GM19351 (cell line): Measurements from ENCODE around the gene ZBTB12.
"Not testable (repeated sequence)": the region's sequence is repeated elsewhere in the genome, so short reads cannot be mapped to it uniquely, and the experiment has no call there.

Experiments used
- ATAC-seq: cut with Tn5 transposase; IDR thresholded peaks from one replicate; pipeline ENCODE4 v1.9.1; 2021; ENCODE audit warnings: mild to moderate bottlenecking, moderate library complexity; ENCODE audit not compliant: unreplicated experiment

The ZBTB12 gene

GRCh38 chr6:31877125-31877650 is 24.7 kb downstream of the ZBTB12 start:
- no peak for ATAC-seq

GRCh38 chr6:31876357-31876756 is 25.5 kb downstream of the ZBTB12 start:
- no peak for ATAC-seq

- ATAC-seq, result no peak
Measured at GRCh38 chr6:31875877-31876276, 26.0 kb downstream of the ZBTB12 start.

- no peak for ATAC-seq
Measured at GRCh38 chr6:31874836-31875572, 26.9 kb downstream of the ZBTB12 start.

- ATAC-seq, result no peak
Measured at GRCh38 chr6:31874084-31874670, 27.7 kb downstream of the ZBTB12 start.

- no peak for ATAC-seq
Measured at GRCh38 chr6:31871046-31871659, 30.7 kb downstream of the ZBTB12 start.

GRCh38 chr6:31870385-31870921 is 31.4 kb downstream of the ZBTB12 start:
- no peak for ATAC-seq

- ATAC-seq, result no peak
Measured at GRCh38 chr6:31869343-31869742, 32.5 kb downstream of the ZBTB12 start.

GRCh38 chr6:31868658-31868971 is 33.3 kb downstream of the ZBTB12 start:
- not testable (repeated sequence) for ATAC-seq

GRCh38 chr6:31865205-31866118 is 36.4 kb downstream of the ZBTB12 start:
- no peak for ATAC-seq

- no peak for ATAC-seq
Measured at GRCh38 chr6:31864818-31865204, 37.1 kb downstream of the ZBTB12 start.

- ATAC-seq, result not testable (repeated sequence)
Measured at GRCh38 chr6:31864123-31864562, 37.7 kb downstream of the ZBTB12 start.

- peak; percentile 93 for ATAC-seq
Measured at GRCh38 chr6:31862344-31863235, 39.3 kb downstream of the ZBTB12 start, which contains the start of gene NEU1. Gene NEU1 (minus strand): TSS chr6:31862821. CDS start chr6:31862776, 45 bp downstream.

GRCh38 chr6:31861919-31862343 is 40.0 kb downstream of the ZBTB12 start:
- no peak for ATAC-seq

GRCh38 chr6:31861150-31861549 is 40.7 kb downstream of the ZBTB12 start:
- ATAC-seq, result no peak

GRCh38 chr6:31860349-31860748 is 41.5 kb downstream of the ZBTB12 start:
- ATAC-seq, result no peak

- ATAC-seq, result no peak
Measured at GRCh38 chr6:31859923-31860322, 42.0 kb downstream of the ZBTB12 start.

GRCh38 chr6:31858707-31859106 is 43.2 kb downstream of the ZBTB12 start:
- ATAC-seq, result no peak

- not testable (repeated sequence) for ATAC-seq
Measured at GRCh38 chr6:31857774-31858173, 44.1 kb downstream of the ZBTB12 start.
